ENCODE measurements around the gene IFNG. TPM values are rescaled to one million over a fixed set of nuclear protein-coding genes. Genes with fewer than 3 reads are reported as not detected.

Gene IFNG
- total RNA-seq, 1 experiment from 2014 or later: not detected

DNA sequence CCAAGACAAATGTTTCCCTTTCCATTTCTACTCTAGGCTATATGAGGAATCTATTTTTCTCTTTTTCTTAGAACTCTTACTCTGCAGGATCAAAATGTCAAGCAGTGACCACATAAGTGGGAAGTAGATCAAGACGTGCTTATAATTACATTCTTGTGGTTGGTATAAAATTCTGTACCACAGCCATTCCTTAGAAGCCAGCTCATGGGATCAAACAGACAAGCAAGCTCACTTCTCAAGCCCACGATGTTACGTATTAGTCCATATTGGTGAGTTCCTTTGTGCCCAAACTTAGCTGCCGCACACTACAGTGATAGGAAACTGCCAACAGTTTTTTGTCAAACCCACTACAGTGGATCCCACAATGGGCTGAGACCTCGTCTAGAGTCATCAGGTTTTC lies 53.4 kb downstream of the IFNG start:
- no peak overlapping the region for H3K18ac ChIP-seq (ENCODE audit: insufficient read length, low read depth, low read length)
- H3K27ac ChIP-seq (ENCODE audit: insufficient read length, low read depth, low read length): no peak overlapping the region
- Mint-ChIP-seq H3K4me3 (no peak overlapping the region), H3K9me3 (no peaks in the 10 kb centered on the region), H3K27ac (no peak overlapping the region), H3K4me1 (no peaks in the 10 kb centered on the region), H3K36me3 (ENCODE audit: insufficient read depth in 1 of 3, low read depth in 3 of 3) (no peaks in the 10 kb centered on the region), H3K27me3 (ENCODE audit: low read depth) (no peaks in the 10 kb centered on the region)
- no peak overlapping the region for H3K9ac ChIP-seq (ENCODE audit: extremely low read depth, insufficient read length, low read length)
- H3K79me1 ChIP-seq (ENCODE audit: insufficient read depth, low read depth, low read length, poor library complexity, severe bottlenecking): no peaks in the 10 kb centered on the region
- no peaks in the 10 kb centered on the region for H3K79me2 ChIP-seq (ENCODE audit: insufficient read depth, low read length)
- WGBS (ENCODE audit: extremely low coverage, insufficient read length, low lambda C conversion rate): no CpG with 5 or more reads among the region's 5 CpGs
- H4K20me1 ChIP-seq (ENCODE audit: control insufficient read depth, insufficient read depth, insufficient read length): peaks cover 4% of the 10 kb centered on the region
- H3K27me3 ChIP-seq (ENCODE audit: insufficient read depth, low read length): no peaks in the 10 kb centered on the region
- no peak overlapping the region for H2BK12ac ChIP-seq (ENCODE audit: insufficient read length, low read depth, low read length)
- H4K5ac ChIP-seq (ENCODE audit: insufficient read length, low read depth, low read length): no peak overlapping the region
- no peak overlapping the region for H4K8ac ChIP-seq (replicated peaks; ENCODE audit: insufficient read length, low read depth, low read length)
- H3K9me3 ChIP-seq (ENCODE audit: control insufficient read depth, low read depth, low read length): no peaks in the 10 kb centered on the region
- no peak for DNase-seq
- H3K4me1 ChIP-seq (ENCODE audit: insufficient read depth, low read length): no peaks in the 10 kb centered on the region
- TF ChIP-seq, protein P1, sequence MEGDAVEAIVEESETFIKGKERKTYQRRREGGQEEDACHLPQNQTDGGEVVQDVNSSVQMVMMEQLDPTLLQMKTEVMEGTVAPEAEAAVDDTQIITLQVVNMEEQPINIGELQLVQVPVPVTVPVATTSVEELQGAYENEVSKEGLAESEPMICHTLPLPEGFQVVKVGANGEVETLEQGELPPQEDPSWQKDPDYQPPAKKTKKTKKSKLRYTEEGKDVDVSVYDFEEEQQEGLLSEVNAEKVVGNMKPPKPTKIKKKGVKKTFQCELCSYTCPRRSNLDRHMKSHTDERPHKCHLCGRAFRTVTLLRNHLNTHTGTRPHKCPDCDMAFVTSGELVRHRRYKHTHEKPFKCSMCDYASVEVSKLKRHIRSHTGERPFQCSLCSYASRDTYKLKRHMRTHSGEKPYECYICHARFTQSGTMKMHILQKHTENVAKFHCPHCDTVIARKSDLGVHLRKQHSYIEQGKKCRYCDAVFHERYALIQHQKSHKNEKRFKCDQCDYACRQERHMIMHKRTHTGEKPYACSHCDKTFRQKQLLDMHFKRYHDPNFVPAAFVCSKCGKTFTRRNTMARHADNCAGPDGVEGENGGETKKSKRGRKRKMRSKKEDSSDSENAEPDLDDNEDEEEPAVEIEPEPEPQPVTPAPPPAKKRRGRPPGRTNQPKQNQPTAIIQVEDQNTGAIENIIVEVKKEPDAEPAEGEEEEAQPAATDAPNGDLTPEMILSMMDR (conservative IDR thresholded peaks at IDR 0.05): no peak
- no peak overlapping the region for H2BK120ac ChIP-seq (ENCODE audit: low read depth, low read length, poor library complexity, severe bottlenecking)
- H2BK15ac ChIP-seq (ENCODE audit: low read depth, low read length): no peak overlapping the region
- no peak overlapping the region for H3T11ph ChIP-seq (ENCODE audit: low read length)
- H3K23me2 ChIP-seq (ENCODE audit: insufficient read length, low read depth, low read length, poor library complexity, severe bottlenecking): no peaks in the 10 kb centered on the region
- H3K56ac ChIP-seq (ENCODE audit: insufficient read length, low read depth, low read length): no peak overlapping the region
- H2BK20ac ChIP-seq (ENCODE audit: low read depth, low read length, poor library complexity, severe bottlenecking): no peak overlapping the region
- no peak overlapping the region for H3K4ac ChIP-seq (ENCODE audit: low read depth, low read length)
- no peak overlapping the region for H3K14ac ChIP-seq (ENCODE audit: insufficient read depth, low read length)
- H3K4me2 ChIP-seq (ENCODE audit: insufficient read depth, insufficient read length, low read length): no peak overlapping the region
- H4K91ac ChIP-seq (ENCODE audit: insufficient read length, low read depth, low read length): no peak overlapping the region
- no peak overlapping the region for H2AK5ac ChIP-seq (ENCODE audit: insufficient read length, low read length)
- H2AFZ ChIP-seq (ENCODE audit: low read length): no peak overlapping the region
- no peak overlapping the region for H2BK5ac ChIP-seq (ENCODE audit: insufficient read length, low read length)
- H3K23ac ChIP-seq (ENCODE audit: insufficient read length, low read depth, low read length): no peak overlapping the region

Other genes starting within 250 kb of the IFNG start
- gene IFNG-AS1, start 170.3 kb downstream of the IFNG start, total RNA-seq (2021): not detected in 2 replicates
- gene IL26, start 66.1 kb upstream of the IFNG start, total RNA-seq (2021): not detected in 2 replicates
- not detected in 2 replicates for gene IL22, start 93.9 kb upstream of the IFNG start, total RNA-seq (2021)
- gene MDM1, start 172.6 kb upstream of the IFNG start, total RNA-seq (2021): 8.8 and 10.6 TPM in 2 replicates

Data from H9 (cell line).